Measurements from ENCODE around the gene ITGBL1.
A peak's percentile ranks its signal among the peaks of the same experiment; 100 is the strongest.

Gene ITGBL1

DNA sequence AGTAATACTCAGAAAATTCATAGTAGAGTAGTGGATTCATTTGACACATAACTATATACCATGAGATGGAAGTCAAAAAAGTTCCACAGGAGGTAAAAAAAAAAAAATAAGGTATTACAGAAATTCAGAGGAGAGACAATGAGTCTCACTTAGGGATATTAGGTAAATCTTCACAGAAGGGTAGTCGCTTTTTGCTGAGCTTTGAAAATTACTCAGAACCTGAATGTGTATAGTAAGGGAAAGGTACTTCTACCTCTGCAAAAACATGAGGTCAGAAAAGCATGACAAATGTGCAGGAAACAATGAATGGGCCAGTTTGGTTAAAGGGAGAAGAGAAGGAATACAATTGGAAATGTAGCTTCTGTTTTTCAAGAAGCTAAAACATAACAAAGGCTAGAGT is 250.6 kb downstream of the ITGBL1 start:
- DNase-seq (ENCODE audit: low spot score) = no peak

DNA sequence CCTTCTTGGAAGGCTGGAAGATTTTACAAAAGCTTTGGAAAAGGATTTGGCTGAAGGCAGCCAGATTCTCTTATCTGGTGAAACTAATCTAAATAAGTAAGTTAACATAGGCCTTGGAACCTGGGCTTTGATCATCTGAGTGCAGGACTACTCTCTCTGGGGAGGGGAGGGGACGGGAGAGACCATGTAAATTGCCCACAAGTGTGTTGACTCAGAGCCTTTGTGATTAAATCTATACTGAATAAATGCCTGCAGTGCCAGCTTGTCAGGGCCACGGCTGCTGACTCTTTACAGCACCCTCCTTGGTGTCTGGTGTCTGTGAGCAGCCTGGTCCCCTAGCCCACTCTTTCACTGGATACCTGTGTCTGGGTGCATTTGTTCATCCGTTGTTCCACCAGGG is 251.4 kb downstream of the ITGBL1 start:
- no peak for DNase-seq (ENCODE audit: low spot score)

GRCh38 chr13:101706651-101707050 is 254.2 kb downstream of the ITGBL1 start:
- peak; percentile 90 for DNase-seq (ENCODE audit: low spot score)

GRCh38 chr13:101707659-101708058 is 255.2 kb downstream of the ITGBL1 start:
- no peak for DNase-seq (ENCODE audit: low spot score)

DNA sequence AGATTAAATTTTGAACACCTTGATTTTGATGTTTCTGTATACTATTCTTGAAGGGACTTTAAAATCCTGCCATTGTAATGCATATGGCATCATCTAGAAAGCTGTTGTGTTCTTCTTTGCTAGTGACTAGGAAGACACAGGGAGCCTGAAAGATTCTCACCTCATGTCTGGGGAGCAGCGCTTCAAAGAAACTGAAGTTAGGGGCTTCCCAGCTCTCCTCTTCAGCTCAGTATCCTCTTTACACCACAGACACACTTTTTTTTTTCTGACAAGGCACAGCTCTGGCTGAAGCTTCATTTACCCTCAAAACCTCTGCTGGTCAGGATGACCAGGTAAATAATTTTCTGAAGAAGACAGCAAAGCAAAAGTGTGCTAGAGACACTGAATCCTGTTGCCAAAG is 255.6 kb downstream of the ITGBL1 start:
- no peak for DNase-seq (ENCODE audit: low spot score)

GRCh38 chr13:101709952-101710351 is 257.5 kb downstream of the ITGBL1 start:
- no peak for DNase-seq (ENCODE audit: low spot score)

- DNase-seq (ENCODE audit: low spot score) = no peak
Measured at GRCh38 chr13:101711307-101712025, 259.0 kb downstream of the ITGBL1 start.

- DNase-seq (ENCODE audit: low spot score) = no peak
Measured at GRCh38 chr13:101712026-101712348, 259.5 kb downstream of the ITGBL1 start.

DNA sequence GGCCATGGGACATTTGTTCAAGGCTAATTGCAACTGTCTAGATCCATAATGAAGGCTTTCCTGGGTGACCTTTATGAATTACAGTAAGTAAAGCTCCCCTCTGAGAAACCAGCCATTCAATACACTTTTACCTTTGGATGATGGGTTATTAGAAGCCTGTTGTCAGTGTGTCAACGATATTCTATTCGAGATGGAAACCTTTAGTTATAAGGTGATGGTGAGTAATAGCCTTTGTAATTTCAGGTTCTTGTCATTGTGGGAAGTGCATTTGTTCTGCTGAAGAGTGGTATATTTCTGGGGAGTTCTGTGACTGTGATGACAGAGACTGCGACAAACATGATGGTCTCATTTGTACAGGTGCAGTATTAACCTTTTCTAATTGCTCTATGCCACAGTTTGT is 261.7 kb downstream of the ITGBL1 start:
- no peak for DNase-seq (ENCODE audit: low spot score)

DNA sequence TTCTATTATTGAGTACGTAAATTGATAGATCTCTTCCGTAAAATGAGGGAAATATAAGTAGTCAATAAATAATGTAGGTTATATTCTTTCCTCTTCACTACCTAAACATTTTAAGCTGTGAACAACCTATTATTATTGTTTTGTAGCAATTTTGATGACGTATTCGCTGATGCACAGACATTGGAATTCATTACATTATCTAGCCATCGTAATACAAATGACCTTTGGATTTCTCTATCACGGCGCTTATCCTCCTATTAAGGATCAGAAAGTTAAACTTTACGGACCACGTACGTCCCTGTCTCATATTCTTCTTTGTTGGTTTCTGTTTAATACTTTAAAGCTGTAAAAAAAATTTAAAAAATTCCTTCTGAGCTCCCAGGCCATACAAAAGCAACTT is 264.9 kb downstream of the ITGBL1 start:
- DNase-seq (ENCODE audit: low spot score) = no peak

GRCh38 chr13:101718496-101718895 is 266.0 kb downstream of the ITGBL1 start:
- DNase-seq (ENCODE audit: low spot score) = no peak

- no peak for DNase-seq (ENCODE audit: low spot score)
Measured at GRCh38 chr13:101726681-101727080, 274.2 kb downstream of the ITGBL1 start.

GRCh38 chr13:101727118-101727517 is 274.6 kb downstream of the ITGBL1 start:
- DNase-seq (ENCODE audit: low spot score) = no peak

- no peak for DNase-seq (ENCODE audit: low spot score)
Measured at GRCh38 chr13:101728021-101728420, 275.5 kb downstream of the ITGBL1 start.

GRCh38 chr13:101728615-101729014 is 276.1 kb downstream of the ITGBL1 start:
- DNase-seq (ENCODE audit: low spot score) = no peak

DNA sequence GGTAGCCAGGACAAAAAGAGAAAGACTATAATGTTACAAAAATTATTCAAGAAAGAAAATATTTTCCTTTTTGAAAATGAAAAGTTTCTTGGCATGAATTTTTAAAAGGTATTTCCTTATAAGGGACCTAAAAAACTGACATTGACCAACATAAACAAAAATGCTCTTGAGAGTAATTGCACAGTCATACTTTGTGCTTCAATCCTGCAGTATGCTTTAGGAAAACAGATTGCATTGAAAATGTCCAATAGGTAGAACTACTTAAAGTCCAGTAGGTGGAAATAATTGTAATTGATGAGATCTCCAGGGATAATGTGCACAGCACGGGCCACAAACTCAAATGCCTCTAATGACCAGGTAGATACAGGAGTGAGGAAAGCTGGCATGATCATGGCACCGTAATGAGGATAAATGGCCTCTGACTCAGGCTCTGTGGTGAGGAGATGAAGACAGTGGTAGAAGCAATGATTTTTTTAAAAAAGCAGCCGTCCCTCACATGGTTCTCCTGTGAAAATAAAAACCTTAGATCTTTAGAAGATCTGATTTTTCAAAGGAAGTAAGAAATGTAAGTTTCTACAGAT is 278.0 kb downstream of the ITGBL1 start:
- DNase-seq (ENCODE audit: low spot score) = no peak

DNA sequence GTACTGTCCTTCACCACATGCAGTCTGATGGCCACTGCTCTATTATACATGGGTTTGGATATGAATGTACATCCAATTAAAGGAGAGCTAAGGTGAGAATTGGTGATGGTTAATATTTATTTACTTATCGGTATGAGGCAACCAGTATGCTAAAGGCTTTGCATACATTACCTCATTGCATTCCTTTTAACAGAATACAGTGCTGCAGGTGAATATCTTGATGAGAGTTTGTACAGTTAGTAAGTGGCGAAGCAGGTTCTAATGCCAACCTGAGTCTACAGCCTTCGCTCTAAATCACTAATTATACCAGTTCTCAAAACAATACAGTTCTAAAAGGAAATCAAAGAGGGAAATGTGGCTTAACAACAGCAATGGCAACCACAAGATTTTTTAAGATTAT is 284.1 kb downstream of the ITGBL1 start:
- DNase-seq (ENCODE audit: low spot score) = no peak

DNA sequence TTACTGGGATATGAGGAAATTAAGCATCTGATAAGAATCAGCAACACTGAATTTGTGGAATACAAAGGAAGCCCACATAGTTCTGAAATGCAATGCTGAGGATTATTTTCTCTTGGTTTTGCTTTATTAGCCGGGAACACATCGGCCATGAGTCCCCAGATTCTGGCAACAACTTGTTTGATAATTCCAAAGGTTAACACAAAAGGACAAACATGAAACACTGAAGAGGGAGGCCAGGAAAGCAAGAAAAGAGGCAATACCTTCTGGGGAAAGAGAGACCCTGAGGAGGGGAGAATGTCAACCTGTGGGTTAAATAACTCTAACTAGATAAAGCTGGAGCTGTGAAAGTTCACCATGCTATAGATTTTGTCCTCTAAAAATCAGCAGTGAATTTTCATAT is 285.9 kb downstream of the ITGBL1 start:
- DNase-seq (ENCODE audit: low spot score) = no peak

GRCh38 chr13:101739382-101740178 is 287.1 kb downstream of the ITGBL1 start:
- no peak for DNase-seq (ENCODE audit: low spot score)

DNA sequence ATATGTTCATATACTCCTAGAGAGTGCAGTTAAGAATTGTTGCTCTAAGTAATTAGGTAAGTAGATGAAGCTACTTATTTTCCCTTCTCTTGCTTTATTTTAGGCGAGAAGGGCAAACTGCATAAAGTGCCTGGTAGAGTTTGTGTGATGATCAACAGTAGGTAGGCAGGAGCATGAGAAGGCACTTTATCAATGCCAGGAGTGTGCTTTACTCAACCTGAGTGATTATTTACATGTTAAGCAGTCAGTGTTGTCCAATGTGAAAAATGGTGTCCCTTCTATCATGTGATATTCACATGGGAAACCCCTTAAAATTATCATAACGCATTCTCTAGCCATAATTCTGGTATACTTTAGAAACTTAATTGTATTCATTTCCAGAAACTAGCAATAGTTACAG is 294.0 kb downstream of the ITGBL1 start:
- no peak for DNase-seq (ENCODE audit: low spot score)

- no peak for DNase-seq (ENCODE audit: low spot score)
Measured at GRCh38 chr13:101747039-101747438, 294.6 kb downstream of the ITGBL1 start.

GRCh38 chr13:101749584-101749983 is 297.1 kb downstream of the ITGBL1 start:
- DNase-seq (ENCODE audit: low spot score) = no peak

DNA sequence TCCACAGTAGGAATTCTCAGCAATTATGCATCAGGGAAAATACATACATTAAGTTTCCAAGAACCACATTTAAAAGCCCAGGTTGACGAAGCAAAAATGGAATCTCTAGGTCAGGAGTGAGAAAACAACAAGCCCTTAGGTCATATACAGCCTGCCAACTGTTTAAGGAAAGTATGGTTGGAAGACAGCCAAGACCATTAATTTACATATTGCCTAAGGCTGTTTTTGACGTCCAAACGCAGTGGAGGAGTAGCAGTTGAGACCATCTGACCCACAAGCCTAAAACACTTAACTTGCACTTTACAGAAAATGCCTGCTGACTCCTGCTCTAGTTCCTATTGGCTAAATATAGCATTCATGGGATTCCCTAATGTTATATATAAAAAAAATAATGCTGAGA is 299.0 kb downstream of the ITGBL1 start:
- no peak for DNase-seq (ENCODE audit: low spot score)
